H9 (cell line): ENCODE results near the gene IRF4. TPM values are rescaled to one million over a fixed set of nuclear protein-coding genes. Genes with fewer than 3 reads are reported as not detected.

Experiments
- DNase-seq: peaks from one replicate; pipeline ENCODE4 v3.0.0-alpha.2; 2017
- H2AFZ ChIP-seq: one replicate; pipeline ENCODE4 v1.6.1; 2013; ENCODE audit warnings: mild to moderate bottlenecking, low read length, control low read depth, moderate library complexity
- H2AK5ac ChIP-seq: 2 replicates; pipeline ENCODE4 v1.6.1; 2013; ENCODE audit warnings: low read length, control low read depth, mixed read lengths; ENCODE audit not compliant: insufficient read length
- H2BK120ac ChIP-seq: one replicate; pipeline ENCODE4 v1.6.1; 2013; ENCODE audit warnings: low read depth, mild to moderate bottlenecking, low read length, control low read depth, inconsistent platforms; ENCODE audit not compliant: poor library complexity, severe bottlenecking
- H2BK12ac ChIP-seq: 2 replicates; pipeline ENCODE4 v1.6.1; 2013; ENCODE audit warnings: low read length, control low read depth, mixed read lengths, low read depth; ENCODE audit not compliant: insufficient read length
- H2BK15ac ChIP-seq: 2 replicates; pipeline ENCODE4 v1.6.1; 2013; ENCODE audit warnings: low read depth, low read length, control low read depth
- H2BK20ac ChIP-seq: one replicate; pipeline ENCODE4 v1.6.1; 2013; ENCODE audit warnings: low read depth, mild to moderate bottlenecking, low read length, control low read depth, inconsistent platforms; ENCODE audit not compliant: poor library complexity, severe bottlenecking
- H2BK5ac ChIP-seq: 2 replicates; pipeline ENCODE4 v1.6.1; 2013; ENCODE audit warnings: low read length, control low read depth, mixed read lengths; ENCODE audit not compliant: insufficient read length
- H3K14ac ChIP-seq: 2 replicates; pipeline ENCODE4 v1.6.1; 2013; ENCODE audit warnings: low read length, control low read depth; ENCODE audit not compliant: insufficient read depth
- H3K18ac ChIP-seq: 2 replicates; pipeline ENCODE4 v1.6.1; 2013; ENCODE audit warnings: low read depth, mild to moderate bottlenecking, mixed read lengths, low read length, control low read depth; ENCODE audit not compliant: insufficient read length
- H3K23ac ChIP-seq: 2 replicates; pipeline ENCODE4 v1.6.1; 2013; ENCODE audit warnings: low read length, control low read depth, mixed read lengths, low read depth; ENCODE audit not compliant: insufficient read length
- H3K23me2 ChIP-seq: 2 replicates; pipeline ENCODE4 v1.6.1; 2013; ENCODE audit warnings: low read depth, mild to moderate bottlenecking, mixed read lengths, low read length, control low read depth; ENCODE audit not compliant: insufficient read length, poor library complexity, severe bottlenecking
- H3K27ac ChIP-seq: 2 replicates; pipeline ENCODE4 v1.5.1; 2013; ENCODE audit warnings: low read length, control low read depth, mixed read lengths, low read depth; ENCODE audit not compliant: insufficient read length
- H3K27me3 ChIP-seq: 2 replicates; pipeline ENCODE4 v1.6.1; 2013; ENCODE audit warnings: low read length, control low read depth, inconsistent platforms; ENCODE audit not compliant: insufficient read depth
- H3K4ac ChIP-seq: 2 replicates; pipeline ENCODE4 v1.6.1; 2013; ENCODE audit warnings: low read depth, mild to moderate bottlenecking, control low read depth, inconsistent platforms, low read length, moderate library complexity
- H3K4me1 ChIP-seq: 2 replicates; pipeline ENCODE4 v1.6.1; 2013; ENCODE audit warnings: low read length, control low read depth, inconsistent platforms; ENCODE audit not compliant: insufficient read depth
- H3K4me2 ChIP-seq: 2 replicates; pipeline ENCODE4 v1.6.1; 2013; ENCODE audit warnings: low read length, control low read depth, mixed read lengths; ENCODE audit not compliant: insufficient read length, insufficient read depth
- H3K56ac ChIP-seq: 2 replicates; pipeline ENCODE4 v1.6.1; 2013; ENCODE audit warnings: low read depth, mild to moderate bottlenecking, mixed read lengths, low read length, control low read depth; ENCODE audit not compliant: insufficient read length
- H3K79me1 ChIP-seq: 2 replicates; pipeline ENCODE4 v1.6.1; 2013; ENCODE audit warnings: low read depth, mild to moderate bottlenecking, moderate library complexity, low read length, control low read depth, inconsistent platforms; ENCODE audit not compliant: insufficient read depth, poor library complexity, severe bottlenecking
- H3K79me2 ChIP-seq: 2 replicates; pipeline ENCODE4 v1.6.1; 2013; ENCODE audit warnings: low read length, control low read depth, inconsistent platforms; ENCODE audit not compliant: insufficient read depth
- H3K9ac ChIP-seq: 2 replicates; pipeline ENCODE4 v1.6.1; 2013; ENCODE audit warnings: low read length, control low read depth, mixed read lengths; ENCODE audit not compliant: insufficient read length; ENCODE audit errors: extremely low read depth
- H3K9me3 ChIP-seq: one replicate; pipeline ENCODE4 v1.6.1; 2013; ENCODE audit warnings: low read depth, low read length, inconsistent platforms; ENCODE audit not compliant: control insufficient read depth
- H3T11ph ChIP-seq: one replicate; pipeline ENCODE4 v1.6.1; 2013; ENCODE audit warnings: mild to moderate bottlenecking, low read length, control low read depth, inconsistent platforms
- H4K20me1 ChIP-seq: one replicate; pipeline ENCODE4 v1.6.1; 2013; ENCODE audit not compliant: control insufficient read depth, insufficient read length, insufficient read depth
- H4K5ac ChIP-seq: 2 replicates; pipeline ENCODE4 v1.6.1; 2013; ENCODE audit warnings: low read depth, mild to moderate bottlenecking, mixed read lengths, low read length, control low read depth; ENCODE audit not compliant: insufficient read length
- H4K8ac ChIP-seq: replicated peaks from 2 replicates; pipeline ENCODE4 v1.6.1; 2013; ENCODE audit warnings: low read length, control low read depth, mixed read lengths, low read depth; ENCODE audit not compliant: insufficient read length
- H4K91ac ChIP-seq: 2 replicates; pipeline ENCODE4 v1.6.1; 2013; ENCODE audit warnings: low read depth, mild to moderate bottlenecking, moderate library complexity, mixed read lengths, low read length, control low read depth; ENCODE audit not compliant: insufficient read length
- H3K27ac Mint-ChIP-seq, 3 experiments: 2 replicates in 2 of 3; 3 replicates in 1 of 3; pipeline ENCODE4 v1.8.0; 2020 to 2021; ENCODE audit warnings: mixed read lengths in 3 of 3, mild to moderate bottlenecking in 1 of 3, moderate library complexity in 1 of 3
- H3K27me3 Mint-ChIP-seq: 2 replicates; pipeline ENCODE4 v1.8.0; 2021; ENCODE audit warnings: low read depth, mild to moderate bottlenecking, moderate library complexity, mixed read lengths
- H3K36me3 Mint-ChIP-seq, 3 experiments: 2 replicates in 2 of 3; 3 replicates in 1 of 3; pipeline ENCODE4 v1.8.0; 2020 to 2021; ENCODE audit warnings: low read depth in 3 of 3, mixed read lengths in 3 of 3; ENCODE audit not compliant: insufficient read depth in 1 of 3
- H3K4me1 Mint-ChIP-seq, 2 experiments: 2 replicates each; pipeline ENCODE4 v1.8.0; 2020; ENCODE audit warnings: mixed read lengths in 2 of 2
- H3K4me3 Mint-ChIP-seq, 2 experiments: 2 replicates in 1 of 2; 3 replicates in 1 of 2; pipeline ENCODE4 v1.8.0; 2020 to 2021; ENCODE audit warnings: mild to moderate bottlenecking in 2 of 2, mixed read lengths in 2 of 2, moderate library complexity in 1 of 2
- H3K9me3 Mint-ChIP-seq, 2 experiments: 2 replicates in 1 of 2; 3 replicates in 1 of 2; pipeline ENCODE4 v1.8.0; 2020; ENCODE audit warnings: mild to moderate bottlenecking in 2 of 2, mixed read lengths in 2 of 2, moderate library complexity in 1 of 2
- WGBS: extraction: QIAGEN DNeasy Blood & Tissue Kit; methylation state at CpG from one replicate; pipeline ENCODE4 v1.1.7; 2013; ENCODE audit warnings: missing lambda C conversion rate, low lambda C conversion rate, mixed read lengths; ENCODE audit not compliant: insufficient read length; ENCODE audit errors: extremely low coverage; 5-methylcytosine and 5-hydroxymethylcytosine counted together
- total RNA-seq: library from RNA; stranded (reverse); gene quantifications from 2 replicates; pipeline ENCODE4 v1.2.1, GENCODE V29; 2021
- TF ChIP-seq, protein P1 (sequence below): fragments of 200-600 bp; sonication (generic); conservative IDR thresholded peaks from 3 replicates; pipeline ENCODE4 v1.8.0; 2021; ENCODE audit warnings: antibody characterized with exemption, mild to moderate bottlenecking

The IRF4 gene
- total RNA-seq, 1 experiment from 2014 or later: 0.31 TPM

DNA sequence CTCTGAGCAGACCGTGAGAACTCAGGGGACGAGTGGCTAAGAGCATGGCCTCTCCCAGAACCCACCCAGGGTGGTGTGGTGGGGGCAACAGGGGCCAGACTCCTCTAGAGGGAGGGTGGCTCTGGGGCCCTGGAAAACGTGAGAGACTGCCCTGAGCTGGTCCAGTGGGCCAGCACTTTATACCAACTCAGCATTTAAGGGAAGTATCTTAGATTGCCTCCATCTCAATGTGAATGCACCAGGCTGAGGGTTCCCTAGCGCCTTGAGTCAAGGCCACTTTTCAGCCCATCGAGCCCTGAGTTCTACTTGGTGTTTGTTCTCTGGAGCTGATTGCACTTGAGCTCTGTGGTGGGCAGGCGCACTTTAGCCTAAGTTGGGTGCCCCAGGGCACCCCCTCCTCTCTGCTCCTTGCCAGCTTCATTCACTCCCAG, 42.0 kb upstream of the IRF4 start:
- no peak for DNase-seq
- Histone ChIP-seq H3K14ac (no peak overlapping the region), H3K27me3 (no peaks in the 10 kb centered on the region), H3K79me2 (no peaks in the 10 kb centered on the region), H4K8ac (no peak overlapping the region), H3K23ac (no peak overlapping the region), H3K56ac (no peak overlapping the region), H2BK20ac (no peak overlapping the region), H3K4ac (no peak overlapping the region), H3K79me1 (no peaks in the 10 kb centered on the region), H3K9ac (no peak overlapping the region), H2AK5ac (no peak overlapping the region), H3K23me2 (no peaks in the 10 kb centered on the region), H2BK15ac (no peak overlapping the region), H3K9me3 (peaks cover 80% of the 10 kb centered on the region), H3T11ph (no peak overlapping the region), H2BK5ac (no peak overlapping the region), H4K91ac (no peak overlapping the region), H4K5ac (no peak overlapping the region), H2AFZ (no peak overlapping the region), H3K18ac (no peak overlapping the region), H4K20me1 (no peaks in the 10 kb centered on the region), H2BK12ac (no peak overlapping the region), H2BK120ac (no peak overlapping the region), H3K4me2 (no peak overlapping the region), H3K4me1 (no peaks in the 10 kb centered on the region), H3K27ac (no peak overlapping the region)
- no CpG with 5 or more reads among the region's 6 CpGs for WGBS
- peaks cover 4% of the 10 kb centered on the region for H3K27me3 Mint-ChIP-seq
- TF ChIP-seq, protein P1, sequence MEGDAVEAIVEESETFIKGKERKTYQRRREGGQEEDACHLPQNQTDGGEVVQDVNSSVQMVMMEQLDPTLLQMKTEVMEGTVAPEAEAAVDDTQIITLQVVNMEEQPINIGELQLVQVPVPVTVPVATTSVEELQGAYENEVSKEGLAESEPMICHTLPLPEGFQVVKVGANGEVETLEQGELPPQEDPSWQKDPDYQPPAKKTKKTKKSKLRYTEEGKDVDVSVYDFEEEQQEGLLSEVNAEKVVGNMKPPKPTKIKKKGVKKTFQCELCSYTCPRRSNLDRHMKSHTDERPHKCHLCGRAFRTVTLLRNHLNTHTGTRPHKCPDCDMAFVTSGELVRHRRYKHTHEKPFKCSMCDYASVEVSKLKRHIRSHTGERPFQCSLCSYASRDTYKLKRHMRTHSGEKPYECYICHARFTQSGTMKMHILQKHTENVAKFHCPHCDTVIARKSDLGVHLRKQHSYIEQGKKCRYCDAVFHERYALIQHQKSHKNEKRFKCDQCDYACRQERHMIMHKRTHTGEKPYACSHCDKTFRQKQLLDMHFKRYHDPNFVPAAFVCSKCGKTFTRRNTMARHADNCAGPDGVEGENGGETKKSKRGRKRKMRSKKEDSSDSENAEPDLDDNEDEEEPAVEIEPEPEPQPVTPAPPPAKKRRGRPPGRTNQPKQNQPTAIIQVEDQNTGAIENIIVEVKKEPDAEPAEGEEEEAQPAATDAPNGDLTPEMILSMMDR: no peak
- H3K27ac Mint-ChIP-seq: no peak overlapping the region
- peaks cover 93 to 98% of the 10 kb centered on the region in 2 experiments for H3K9me3 Mint-ChIP-seq
- no peak overlapping the region for H3K4me3 Mint-ChIP-seq
- H3K4me1 Mint-ChIP-seq: peaks cover 8 to 10% of the 10 kb centered on the region in 2 experiments; a peak in 3 of 4 replicates
- H3K36me3 Mint-ChIP-seq: peaks cover 13 to 46% (median 21%) of the 10 kb centered on the region in 3 experiments
